Activated CD4-positive, alpha-beta memory T cell treated with anti-CD3 and anti-CD28 coated beads for 36 hours (primary cell): ENCODE measurements around the gene ARRB1. TPM values are rescaled to one million over a fixed set of nuclear protein-coding genes. Genes with fewer than 3 reads are reported as not detected.

Experiments used
- CTCF ChIA-PET: fragments of 350-600 bp; sonication (Branson Sonifier 250); formaldehyde crosslinking; loops from one replicate; lab custom pipeline; 2021; ENCODE audit warnings: antibody characterized with exemption, inconsistent platforms; lab: Charles Lee
- POLR2A ChIA-PET: fragments of 350-600 bp; sonication (Branson Sonifier 250); formaldehyde crosslinking; loops from one replicate; lab custom pipeline; 2021; ENCODE audit warnings: antibody characterized with exemption; lab: Charles Lee
- DNase-seq: peaks from one replicate; pipeline ENCODE4 v3.0.0-alpha.2; 2020
- H3K27ac Mint-ChIP-seq: one replicate; pipeline ENCODE4 v1.8.0; 2021; ENCODE audit warnings: mixed read lengths
- H3K27me3 Mint-ChIP-seq: one replicate; pipeline ENCODE4 v1.8.0; 2021; ENCODE audit warnings: mixed read lengths
- H3K36me3 Mint-ChIP-seq: one replicate; pipeline ENCODE4 v1.8.0; 2021; ENCODE audit warnings: mixed read lengths
- H3K4me1 Mint-ChIP-seq: one replicate; pipeline ENCODE4 v1.8.0; 2021; ENCODE audit warnings: low read depth, mixed read lengths
- H3K4me3 Mint-ChIP-seq: one replicate; pipeline ENCODE4 v1.8.0; 2021; ENCODE audit warnings: mild to moderate bottlenecking, mixed read lengths
- H3K9me3 Mint-ChIP-seq: one replicate; pipeline ENCODE4 v1.8.0; 2021; ENCODE audit warnings: mixed read lengths
- intact Hi-C: fragments of 100-400 bp; cut with micrococcal nuclease; formaldehyde crosslinking; loops from one replicate; pipeline ENCODE4 v1.15.1; 2023
- microRNA-seq: library from miRNA; unstranded; fragments of <30 nt; microRNA quantifications from one replicate; pipeline ENCODE4 v1.2.0, GENCODE V29; 2022; ENCODE audit warnings: borderline number of aligned reads, borderline microRNAs expressed, borderline replicate concordance
- total RNA-seq, 2 experiments: library from RNA; stranded (reverse); gene quantifications; one replicate each; pipeline ENCODE4 v1.2.3, GENCODE V29; 2021

Gene ARRB1
- total RNA-seq, 2 experiments from 2014 or later: 16.3 to 18.8 TPM

GRCh38 chr11:75219869-75220268 is 131.6 kb downstream of the ARRB1 start:
- H3K4me1 Mint-ChIP-seq: no peaks in the 10 kb centered on the region
- H3K4me3 Mint-ChIP-seq: no peak overlapping the region
- CTCF ChIA-PET: interaction anchor here (1.1 to 2.2 kb wide), 3 partner anchors 15 to 80 kb away, joined by 3 to 7 read pairs (median 5); no protein-coding TSS in a partner anchor
- H3K27me3 Mint-ChIP-seq: peaks cover 14% of the 10 kb centered on the region
- H3K9me3 Mint-ChIP-seq: no peaks in the 10 kb centered on the region
- DNase-seq: no peak
- POLR2A ChIA-PET: no interaction called here
- no peaks in the 10 kb centered on the region for H3K36me3 Mint-ChIP-seq
- H3K27ac Mint-ChIP-seq: no peak overlapping the region
- intact Hi-C loops: no loop called here

- Mint-ChIP-seq H3K4me1 (no peaks in the 10 kb centered on the region), H3K4me3 (no peak overlapping the region), H3K36me3 (no peaks in the 10 kb centered on the region), H3K27ac (no peak overlapping the region), H3K9me3 (no peaks in the 10 kb centered on the region), H3K27me3 (peaks cover 20% of the 10 kb centered on the region)
- intact Hi-C loops: loop anchor here (2.0 kb wide), 1 partner anchor 26 kb away; the partner anchor contains the start of gene TPBGL
- POLR2A ChIA-PET: interaction anchor here (0.5 kb wide), 1 partner anchor 192 kb away, joined by 3 read pairs; no protein-coding TSS in a partner anchor
- CTCF ChIA-PET: interaction anchor here (0.9 to 2.5 kb wide), 10 partner anchors 9 to 192 kb away, joined by 3 to 17 read pairs (median 6); partner anchors contain the start of gene TPBGL
- DNase-seq: no peak
Observed at GRCh38 chr11:75214843-75215242, 136.6 kb downstream of the ARRB1 start.

GRCh38 chr11:75214411-75214821 is 137.0 kb downstream of the ARRB1 start:
- Mint-ChIP-seq H3K36me3 (no peaks in the 10 kb centered on the region), H3K27me3 (peaks cover 20% of the 10 kb centered on the region), H3K27ac (no peak overlapping the region), H3K9me3 (no peaks in the 10 kb centered on the region), H3K4me3 (no peak overlapping the region), H3K4me1 (no peaks in the 10 kb centered on the region)
- intact Hi-C loops: loop anchor here (2.0 kb wide), 1 partner anchor 26 kb away; the partner anchor contains the start of gene TPBGL
- ChIA-PET CTCF (interaction anchor here (0.9 to 2.5 kb wide), 10 partner anchors 8 to 192 kb away, joined by 3 to 17 read pairs (median 6); partner anchors contain the start of gene TPBGL), POLR2A (interaction anchor here (0.5 kb wide), 1 partner anchor 193 kb away, joined by 3 read pairs; no protein-coding TSS in a partner anchor)
- DNase-seq: peak; percentile 84

Small RNA genes lying within 50 kb of the gene (microRNA-seq; reads per million reads assigned to microRNA genes)
- 7.9 reads per million, percentile 29 among the genes with 10 or more reads in this experiment for gene MIR326

Other genes starting within 250 kb of the ARRB1 start
- not detected for gene SLCO2B1, start 200.6 kb downstream of the ARRB1 start, total RNA-seq
- gene TPBGL, start 110.9 kb downstream of the ARRB1 start, total RNA-seq: under 1 TPM in 1 of 2 experiments, not detected in 1; 0.07 TPM
- 1,000 to 10,000 TPM; 4,423 to 4,525 TPM for gene RPS3, start 47.9 kb upstream of the ARRB1 start, total RNA-seq
- gene KLHL35, start 81.5 kb upstream of the ARRB1 start, total RNA-seq: under 1 TPM; 0.12 to 0.51 TPM
- gene GDPD5, start 174.3 kb upstream of the ARRB1 start, total RNA-seq: 10 to 100 TPM; 26.5 to 32.0 TPM
- gene SERPINH1, start 210.6 kb upstream of the ARRB1 start, total RNA-seq: 10 to 100 TPM; 15.2 to 17.4 TPM